GM12878 (cell line): ENCODE results near the gene CHL1. TPM values are rescaled to one million over a fixed set of nuclear protein-coding genes. Genes with fewer than 3 reads are reported as not detected.

ENCODE experiments used
- ATAC-seq: fragments of 200-7000 bp; cut with Tn5 transposase; 3 replicates; pipeline ENCODE4 v1.9.1; 2020; ENCODE audit warnings: mild to moderate bottlenecking, moderate library complexity
- BruUV-seq: library from RNA; stranded (reverse); fragments of 400-500 nt; replicated peaks from 2 replicates; lab custom pipeline; 2021; lab: Mats Ljungman, UMichigan
- CTCF ChIA-PET: fragments of 300-600 bp; sonication (Branson Sonifier 250); formaldehyde crosslinking; extraction: SDS; loops from one replicate; lab custom pipeline; 2021; ENCODE audit warnings: inconsistent platforms; lab: Yijun Ruan, JAX
- POLR2A ChIA-PET: fragments of 350-600 bp; formaldehyde crosslinking; extraction: SDS; loops from one replicate; lab custom pipeline; 2021; ENCODE audit warnings: inconsistent platforms; lab: Charles Lee
- RAD21 ChIA-PET: fragments of 300-600 bp; sonication (Branson Sonifier 250); formaldehyde crosslinking; loops from one replicate; lab custom pipeline; 2023; ENCODE audit warnings: antibody characterized with exemption; ENCODE audit not compliant: unreplicated experiment; lab: Charles Lee
- SMC1A ChIA-PET: fragments of 300-600 bp; sonication (Branson Sonifier 250); formaldehyde crosslinking; loops from one replicate; lab custom pipeline; 2023; ENCODE audit not compliant: unreplicated experiment, uncharacterized antibody; lab: Charles Lee
- DNase-seq: peaks from one replicate; pipeline ENCODE4 v3.0.0-alpha.2; 2011; ENCODE audit warnings: low read depth, low spot score
- FAIRE-seq: peaks from 3 replicates; lab custom pipeline; 2011; peaks lifted over from hg19 to GRCh38; lab: Jason Lieb, UNC
- H2AFZ ChIP-seq: 2 replicates; pipeline ENCODE4 v1.6.0; 2011; ENCODE audit warnings: low read depth, low read length, control low read depth; ENCODE audit not compliant: control insufficient read depth
- H3K27ac ChIP-seq: 2 replicates; pipeline ENCODE4 v1.5.1; 2011; ENCODE audit warnings: control low read depth; ENCODE audit not compliant: control insufficient read depth, insufficient read depth
- H3K27me3 ChIP-seq, 2 experiments: replicated peaks in 1 of 2; 2 replicates each; pipeline versions ENCODE4 v1.6.0 to v1.6.1; 2011; ENCODE audit warnings: low read length in 1 of 2; ENCODE audit not compliant: control insufficient read depth in 2 of 2, insufficient read depth in 2 of 2
- H3K36me3 ChIP-seq, 2 experiments: 2 replicates each; pipeline ENCODE4 v1.5.1; 2011; ENCODE audit warnings: low read length in 1 of 2; ENCODE audit not compliant: control insufficient read depth in 2 of 2, insufficient read depth in 2 of 2
- H3K4me1 ChIP-seq: 2 replicates; pipeline ENCODE4 v1.6.1; 2011; ENCODE audit warnings: mild to moderate bottlenecking, low read length, moderate library complexity, mixed read lengths; ENCODE audit not compliant: control insufficient read depth, insufficient read depth
- H3K4me2 ChIP-seq: 2 replicates; pipeline ENCODE4 v1.6.0; 2011; ENCODE audit warnings: control low read depth; ENCODE audit not compliant: control insufficient read depth, insufficient read depth
- H3K4me3 ChIP-seq: fragments of 200-600 bp; sonication (generic); 2 replicates; pipeline ENCODE4 v1.5.1; 2016
- H3K79me2 ChIP-seq: 2 replicates; pipeline ENCODE4 v1.6.0; 2011; ENCODE audit warnings: low read length; ENCODE audit not compliant: control insufficient read depth, insufficient read depth
- H3K9ac ChIP-seq: 2 replicates; pipeline ENCODE4 v1.8.0; 2011; ENCODE audit warnings: low read length, control low read depth, mixed read lengths; ENCODE audit not compliant: control insufficient read depth, insufficient read depth
- H3K9me3 ChIP-seq: replicated peaks from 3 replicates; pipeline ENCODE4 v1.5.1; 2011; ENCODE audit warnings: mild to moderate bottlenecking, low read length; ENCODE audit not compliant: control insufficient read depth, insufficient read depth
- H4K20me1 ChIP-seq: 2 replicates; pipeline ENCODE4 v1.6.0; 2011; ENCODE audit not compliant: control insufficient read depth, insufficient read depth
- BMI1 ChIP-seq: fragments of 450-650 bp; IDR thresholded peaks from 2 replicates; pipeline ENCODE4 v1.6.1; 2016; ENCODE audit warnings: mild to moderate bottlenecking, moderate library complexity, borderline replicate concordance
- CREB1 ChIP-seq: IDR thresholded peaks from 2 replicates; pipeline ENCODE4 v1.6.1; 2012; ENCODE audit warnings: low read depth, mild to moderate bottlenecking, inconsistent platforms
- EP300 ChIP-seq, 2 experiments: fragments of 150-350 bp in 1 of 2; IDR thresholded peaks; 2 replicates each; pipeline ENCODE4 v1.6.1; 2011 to 2012; ENCODE audit warnings: low read depth in 2 of 2, low read length in 2 of 2, borderline replicate concordance in 1 of 2, improper control_type of control experiment in 1 of 2, inconsistent platforms in 1 of 2; ENCODE audit not compliant: control insufficient read depth in 1 of 2
- GABPA ChIP-seq: IDR thresholded peaks from 2 replicates; pipeline ENCODE4 v1.6.1; 2014; ENCODE audit warnings: antibody characterized with exemption, low read depth, mild to moderate bottlenecking, inconsistent platforms
- IKZF2 ChIP-seq, 2 experiments: fragments of 450-650 bp; IDR thresholded peaks; 2 replicates each; pipeline ENCODE4 v1.6.1; 2017; ENCODE audit warnings: mild to moderate bottlenecking in 2 of 2, moderate library complexity in 2 of 2
- IRF5 ChIP-seq: fragments of 450-650 bp; IDR thresholded peaks from 2 replicates; pipeline ENCODE4 v1.6.1; 2017; ENCODE audit warnings: borderline replicate concordance
- LARP7 ChIP-seq: fragments of 450-650 bp; IDR thresholded peaks from 2 replicates; pipeline ENCODE4 v1.6.1; 2017; ENCODE audit warnings: mild to moderate bottlenecking
- MEF2B ChIP-seq: fragments of 450-650 bp; IDR thresholded peaks from 2 replicates; pipeline ENCODE4 v1.6.1; 2018; ENCODE audit warnings: mild to moderate bottlenecking, moderate library complexity; ENCODE audit not compliant: partially characterized antibody, poor library complexity, severe bottlenecking
- NBN ChIP-seq: fragments of 450-650 bp; IDR thresholded peaks from 2 replicates; pipeline ENCODE4 v1.6.1; 2016
- PKNOX1 ChIP-seq: fragments of 450-650 bp; IDR thresholded peaks from 2 replicates; pipeline ENCODE4 v1.6.1; 2016; ENCODE audit warnings: mild to moderate bottlenecking
- RBBP5 ChIP-seq: fragments of 200-600 bp; sonication (generic); conservative IDR thresholded peaks from 2 replicates; pipeline ENCODE4 v1.6.1; 2016
- RCOR1 ChIP-seq: conservative IDR thresholded peaks from 2 replicates; pipeline ENCODE4 v1.6.1; 2012; ENCODE audit warnings: low read depth, low read length, improper control_type of control experiment
- ZNF687 ChIP-seq: fragments of 450-650 bp; IDR thresholded peaks from 2 replicates; pipeline ENCODE4 v1.6.1; 2017; ENCODE audit warnings: mild to moderate bottlenecking, moderate library complexity
- WGBS: methylation state at CpG from one replicate; pipeline ENCODE4 v1.1.6; 2016; ENCODE audit warnings: low lambda C conversion rate; ENCODE audit not compliant: insufficient replicate concordance, insufficient coverage; ENCODE audit errors: missing lambda C conversion rate; 5-methylcytosine and 5-hydroxymethylcytosine counted together
- in situ Hi-C: fragments of 300-500 bp; cut with MboI; formaldehyde crosslinking; loops from 9 replicates; pipeline ENCODE4 v1.14.3; 2018; ENCODE audit warnings: mixed read lengths
- intact Hi-C: fragments of 100-400 bp; cut with micrococcal nuclease; formaldehyde crosslinking; loops from one replicate; pipeline ENCODE4 v1.14.2; 2022; ENCODE audit not compliant: unreplicated experiment
- polyA plus RNA-seq, 11 experiments: library from polyadenylated mRNA; depleted of rRNA in 4 of 11; unstranded in 6 of 11; stranded (reverse) in 5 of 11; fragments of >200 nt; fragmentation: Nextera tagmentation in 4 of 11; fragmentation: Illumina TruSeq in 1 of 11; extraction: Ambion mirVana in 4 of 11; extraction: Trizol in 1 of 11; gene quantifications; 1 replicate in 1 of 11; 2 replicates in 10 of 11; pipeline versions ENCODE4 v1.2.1 to v1.2.3, GENCODE V29; 2011 to 2016; ENCODE audit warnings: inconsistent platforms in 2 of 11, missing spikeins in 2 of 11, low read depth in 1 of 11
- total RNA-seq, 4 experiments: library from RNA; depleted of rRNA in 3 of 4; stranded (reverse); fragments of >200 nt in 3 of 4; fragmentation: Illumina TruSeq in 1 of 4; extraction: Trizol in 1 of 4; gene quantifications; 2 replicates each; pipeline versions ENCODE4 v1.2.1 to v1.2.3, GENCODE V29; 2013 to 2021

The CHL1 gene
- total and polyA plus RNA-seq, 10 of the 15 experiments (the other 5 are each of a cell fraction or from before 2014, with no cell fraction given), result 0.71 to 30.4 (median 1.8) TPM

- TF ChIP-seq IKZF2 (IDR thresholded peaks at IDR 0.05) (peak; percentile 53 to 70; a peak in 2 of 4 replicates), NBN (peak; percentile 80), MEF2B (peak; percentile 78), CREB1 (no peak), LARP7 (no peak), RBBP5 (no peak)
Observed at GRCh38 chr3:280681-281080, 84.1 kb downstream of the CHL1 start (continued).

GRCh38 chr3:284322-284721 is 87.8 kb downstream of the CHL1 start:
- ATAC-seq, result no peak
- Histone ChIP-seq H3K4me2 (no peak overlapping the region), H3K36me3 (no peaks in the 10 kb centered on the region), H3K4me1 (peaks cover 3% of the 10 kb centered on the region; the same call in 1 of the 2 replicates), H3K9ac (no peak overlapping the region), H3K27ac (no peak overlapping the region), H3K27me3 (no peaks in the 10 kb centered on the region), H2AFZ (no peak overlapping the region)
- intact Hi-C loops (no loop called here), in situ Hi-C loops (no loop called here)
- CTCF ChIA-PET, result no interaction called here
- POLR2A ChIA-PET, result interaction anchor here (0.6 kb wide), 1 partner anchor 173 kb away, joined by 3 read pairs; no protein-coding TSS in a partner anchor
- FAIRE-seq, result no peak
- no TSS peak for BruUV-seq
- TF ChIP-seq GABPA, result no peak
- no peak for TF ChIP-seq PKNOX1
- no peak for TF ChIP-seq RCOR1
- no peak for TF ChIP-seq BMI1
- TF ChIP-seq IRF5, result no peak
- no peak for TF ChIP-seq EP300 (IDR thresholded peaks at IDR 0.05; ENCODE audit: borderline replicate concordance in 1 of 2, control insufficient read depth in 1 of 2, low read depth in 2 of 2, low read length in 2 of 2)
- TF ChIP-seq ZNF687, result no peak
- TF ChIP-seq, all 136 proteins: peak for 0
- no peaks in the 10 kb centered on the region for H4K20me1 ChIP-seq
- 53% methylated on average over 4 of the region's 4 CpGs for WGBS
- H3K9me3 ChIP-seq, result peaks cover 1% of the 10 kb centered on the region; the same call in 2 of the 3 replicates
- no peaks in the 10 kb centered on the region for H3K79me2 ChIP-seq
- no peak for DNase-seq
- RAD21 ChIA-PET, result no interaction called here
- no peak overlapping the region for H3K4me3 ChIP-seq
- SMC1A ChIA-PET, result no interaction called here
